Stimulated activated CD8-positive, alpha-beta memory T cell treated with anti-CD3 and anti-CD28 coated beads, Interleukin-12 subunit alpha, Interleukin-12 subunit beta, amount 100 ng/mL, for 24 hours (primary cell): ENCODE data around the gene C7orf57.

Experiments used
- DNase-seq: peaks from one replicate; pipeline ENCODE4 v3.0.0-alpha.2; 2020; ENCODE audit errors: extremely low read depth

Gene C7orf57

DNA sequence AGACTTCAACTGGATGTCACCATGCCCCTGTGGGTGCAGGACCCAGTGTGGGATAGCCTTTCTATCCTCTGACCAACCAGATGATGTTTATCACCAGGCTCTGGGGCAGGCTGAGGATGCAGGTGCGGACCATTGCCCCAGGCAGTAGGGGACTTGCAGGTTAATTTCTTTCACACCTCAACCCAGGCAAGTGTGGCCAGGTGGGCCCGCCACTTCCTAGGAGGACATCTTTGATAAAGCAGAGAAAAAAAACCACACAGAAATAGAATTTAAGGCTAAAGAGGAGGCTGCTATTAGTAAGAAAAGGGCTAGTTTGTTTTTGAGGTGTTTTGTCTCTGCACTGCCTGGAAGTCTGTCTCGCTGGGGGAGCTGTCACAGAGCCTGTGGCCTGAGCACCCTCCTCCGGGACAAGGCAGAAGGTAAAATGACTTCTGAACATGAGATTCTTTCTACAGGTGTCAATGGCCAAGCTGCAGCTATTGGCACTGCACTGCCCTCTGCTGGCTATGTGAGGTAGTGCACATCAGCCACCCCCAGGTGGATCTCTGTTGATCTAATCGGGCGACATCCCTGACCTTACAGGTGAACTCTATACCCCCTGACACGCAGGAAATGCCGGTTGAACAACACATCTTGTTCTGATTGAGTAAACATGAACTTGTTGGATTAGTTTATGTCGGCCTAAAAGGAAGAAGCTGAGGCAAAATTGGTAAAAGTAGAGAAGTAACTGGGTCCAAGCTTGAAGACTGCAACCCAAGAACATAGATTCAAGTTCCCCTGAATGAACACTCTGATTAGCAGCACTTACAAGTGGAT lies 74.7 kb downstream of the C7orf57 start:
- DNase-seq = peak; percentile 49

- no peak for DNase-seq
Observed at GRCh38 chr7:48110868-48111267, 75.5 kb downstream of the C7orf57 start.
